Aorta (tissue), 5 donors: Measurements from ENCODE around the gene CTNNA2. TPM values are rescaled to one million over a fixed set of nuclear protein-coding genes. Genes with fewer than 3 reads are reported as not detected.
A peak's percentile ranks its signal among the peaks of the same experiment; 100 is the strongest.

Experiments used
- ATAC-seq: fragments of 200-7000 bp; cut with Tn5 transposase; one replicate; pipeline ENCODE4 v1.9.1; 2022; ENCODE audit warnings: moderate library complexity; ENCODE audit not compliant: low FRiP score
- DNase-seq, 2 donors: peaks; one replicate each; pipeline ENCODE4 v3.0.0-alpha.2; 2020
- H3K27ac ChIP-seq, 2 donors: one replicate each; pipeline ENCODE4 v1.5.1; 2013; ENCODE audit warnings: low read length in 2 of 2, mild to moderate bottlenecking in 2 of 2, moderate library complexity in 2 of 2, control low read depth in 1 of 2, inconsistent platforms in 1 of 2, low read depth in 1 of 2
- H3K27me3 ChIP-seq, 2 donors: one replicate each; pipeline ENCODE4 v1.6.1; 2013; ENCODE audit warnings: control low read depth in 1 of 2, low read length in 1 of 2, mild to moderate bottlenecking in 1 of 2, moderate library complexity in 1 of 2; ENCODE audit not compliant: insufficient read depth in 2 of 2, control insufficient read depth in 1 of 2
- H3K36me3 ChIP-seq, 2 donors: one replicate each; pipeline ENCODE4 v1.6.1; 2013; ENCODE audit warnings: control low read depth in 1 of 2, low read length in 1 of 2, mild to moderate bottlenecking in 1 of 2; ENCODE audit not compliant: insufficient read depth in 2 of 2, control insufficient read depth in 1 of 2
- H3K4me1 ChIP-seq, 2 donors: one replicate each; pipeline ENCODE4 v1.6.1; 2013; ENCODE audit warnings: low read length in 2 of 2, control low read depth in 1 of 2, mild to moderate bottlenecking in 1 of 2, moderate library complexity in 1 of 2; ENCODE audit not compliant: insufficient read depth in 2 of 2, control insufficient read depth in 1 of 2
- H3K4me3 ChIP-seq, 2 donors: one replicate each; pipeline ENCODE4 v1.5.1; 2013; ENCODE audit warnings: low read length in 2 of 2, control low read depth in 1 of 2, mild to moderate bottlenecking in 1 of 2
- H3K9me3 ChIP-seq: one replicate; pipeline ENCODE4 v1.6.1; 2013; ENCODE audit warnings: mild to moderate bottlenecking, low read length; ENCODE audit not compliant: control insufficient read depth
- WGBS, 2 donors: extraction: QIAGEN DNeasy Blood & Tissue Kit; methylation state at CpG; one replicate each; pipeline ENCODE4 v1.1.7; 2013; 5-methylcytosine and 5-hydroxymethylcytosine counted together
- intact Hi-C, 2 donors: fragments of 100-400 bp; cut with DNase I; formaldehyde crosslinking; loops; one replicate each; pipeline versions ENCODE4 v1.14.2 to v1.15.0; 2022
- polyA plus RNA-seq, 2 donors: library from polyadenylated mRNA; stranded (reverse); fragments of 200-250 nt; gene quantifications; one replicate each; pipeline ENCODE4 v1.2.3, GENCODE V29; 2013
- total RNA-seq, 2 donors: library from RNA; stranded (reverse); fragmentation: NEBNext Ultra II Directional; extraction: Animal tissue kit (Norgen Biotek cat#: 25700); gene quantifications; one replicate each; pipeline ENCODE4 v1.2.1, GENCODE V29; 2021
- donor health status: healthy with polysubstance abuse.
- donor health status: Bipolar disorder and iron deficiency.
- donor health status: DM: no; HTN: no; CAD: no.
- donor health status: DM: no; HTN: no; CAD: no.
- donor health status: DM: yes; HTN: yes; CAD: no.

CTNNA2 gene
- total and polyA plus RNA-seq, 4 donors = 0.05 to 0.12 TPM; not detected in 2

DNA sequence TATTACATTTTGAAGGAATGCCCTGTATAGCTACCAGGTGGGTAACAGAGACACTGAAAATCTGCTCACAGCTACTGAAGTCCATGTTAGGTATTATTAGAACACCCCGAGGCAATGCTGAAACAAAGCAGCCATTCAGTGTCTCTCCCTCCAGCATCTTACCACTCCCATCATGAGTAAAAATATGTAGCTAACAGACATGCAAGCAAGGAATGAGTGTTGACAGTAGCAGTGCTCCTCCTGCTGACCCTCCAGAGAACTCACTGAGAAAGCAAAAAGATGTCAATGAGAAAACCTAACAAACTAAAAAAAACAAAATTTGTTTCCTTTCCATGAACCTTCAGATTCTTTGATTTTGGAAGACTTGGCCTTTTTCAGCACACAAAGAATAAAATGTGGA, 397.8 kb downstream of the CTNNA2 start:
- DNase-seq (no peak), ATAC-seq (no peak)
- H3K27ac ChIP-seq = no peak overlapping the region
- no peak overlapping the region for H3K4me3 ChIP-seq
- H3K27me3 ChIP-seq = no peaks in the 10 kb centered on the region
- intact Hi-C loops = no loop called here
- H3K9me3 ChIP-seq = no peaks in the 10 kb centered on the region
- H3K36me3 ChIP-seq = no peaks in the 10 kb centered on the region
- no peaks in the 10 kb centered on the region for H3K4me1 ChIP-seq
- 16 to 20% methylated on average over 1 of the region's 1 CpG for WGBS, 2 donors

DNA sequence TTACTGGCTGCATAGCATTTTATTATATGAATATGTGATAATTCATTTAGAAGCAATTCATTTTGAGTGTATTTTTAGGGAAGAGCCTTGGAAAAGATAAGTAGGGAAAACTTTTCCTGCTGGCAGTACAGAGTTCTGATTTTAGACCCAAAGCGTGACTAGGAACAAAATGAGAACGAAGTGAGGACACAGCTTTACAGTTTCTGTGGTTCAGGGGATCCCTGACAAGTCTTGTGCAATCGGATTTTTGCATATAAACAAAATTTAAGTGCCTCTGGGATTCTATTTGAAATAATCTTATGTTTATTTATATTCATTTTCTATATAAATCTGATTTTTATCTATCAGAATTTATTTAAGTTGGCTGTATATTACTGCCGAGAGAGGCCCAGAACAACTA, 402.6 kb downstream of the CTNNA2 start:
- ATAC-seq (no peak), DNase-seq (no peak)
- Histone ChIP-seq H3K27ac (no peak overlapping the region), H3K36me3 (no peaks in the 10 kb centered on the region), H3K9me3 (peaks cover 1% of the 10 kb centered on the region), H3K4me3 (no peak overlapping the region), H3K4me1 (no peaks in the 10 kb centered on the region), H3K27me3 (no peaks in the 10 kb centered on the region)
- 38 to 43% methylated on average over 4 of the region's 4 CpGs for WGBS, 2 donors
- intact Hi-C loops = no loop called here

DNA sequence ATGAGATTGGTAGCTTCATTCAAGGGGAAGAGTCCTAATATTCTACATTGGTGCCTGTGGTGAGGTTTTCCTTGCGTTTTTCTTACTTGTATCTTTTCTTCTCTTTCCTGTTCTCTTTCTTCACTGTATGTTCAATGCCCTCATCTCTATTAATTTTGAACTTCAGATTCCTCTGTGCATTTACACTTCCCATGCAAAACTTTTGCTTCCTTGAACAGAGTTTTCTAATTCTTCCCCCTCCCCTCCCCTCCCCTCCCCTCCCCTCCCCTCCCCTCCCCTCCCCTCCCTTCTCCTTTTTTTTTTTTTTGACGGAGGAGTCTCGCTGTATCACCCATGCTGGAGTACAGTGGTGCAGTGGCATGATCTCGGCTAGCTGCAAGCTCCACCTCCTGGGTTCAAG, 403.4 kb downstream of the CTNNA2 start:
- WGBS, 2 donors = 66 to 81% methylated on average over 2 to 4 of the region's 4 CpGs

DNA sequence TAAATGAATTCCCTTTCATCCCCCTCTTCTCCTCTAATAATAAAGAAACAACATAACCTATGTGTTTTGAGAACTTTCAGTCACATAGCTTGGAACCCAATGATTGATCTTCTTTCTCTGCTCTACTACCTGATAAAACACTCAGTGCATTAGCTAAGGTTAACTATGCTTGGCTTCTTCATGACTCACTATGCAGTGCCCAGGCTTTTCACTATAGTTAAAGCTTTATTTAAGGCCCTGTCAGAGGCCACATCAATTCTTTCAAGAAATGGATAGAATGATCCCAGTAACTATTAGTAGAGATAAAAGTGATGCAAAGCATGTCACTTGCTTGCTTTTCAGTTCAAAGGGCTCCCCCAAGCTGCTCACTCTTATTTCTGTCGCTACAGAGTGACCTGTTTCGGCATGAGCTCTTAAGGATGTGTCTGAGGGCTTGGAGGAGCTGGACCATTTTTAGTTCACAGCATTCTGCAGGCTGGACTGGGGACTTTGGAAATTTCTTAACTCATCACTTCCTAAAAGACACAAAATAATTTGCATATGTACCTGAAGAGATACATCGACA, 407.7 kb downstream of the CTNNA2 start:
- H3K27me3 ChIP-seq = no peaks in the 10 kb centered on the region
- peaks cover 1% of the 10 kb centered on the region for H3K9me3 ChIP-seq
- 54 to 55% methylated on average over 3 of the region's 3 CpGs for WGBS, 2 donors
- no peak overlapping the region for H3K27ac ChIP-seq
- DNase-seq (no peak), ATAC-seq (no peak)
- H3K4me1 ChIP-seq = no peaks in the 10 kb centered on the region
- no peak overlapping the region for H3K4me3 ChIP-seq
- intact Hi-C loops = no loop called here
- no peaks in the 10 kb centered on the region for H3K36me3 ChIP-seq

More for the DNA sequence above, 403.4 kb downstream of the CTNNA2 start:
- Histone ChIP-seq H3K9me3 (peaks cover 1% of the 10 kb centered on the region), H3K4me3 (no peak overlapping the region), H3K36me3 (no peaks in the 10 kb centered on the region), H3K27me3 (no peaks in the 10 kb centered on the region), H3K4me1 (no peaks in the 10 kb centered on the region), H3K27ac (no peak overlapping the region)
- intact Hi-C loops = no loop called here
- DNase-seq = no peak
- ATAC-seq = no peak

DNA sequence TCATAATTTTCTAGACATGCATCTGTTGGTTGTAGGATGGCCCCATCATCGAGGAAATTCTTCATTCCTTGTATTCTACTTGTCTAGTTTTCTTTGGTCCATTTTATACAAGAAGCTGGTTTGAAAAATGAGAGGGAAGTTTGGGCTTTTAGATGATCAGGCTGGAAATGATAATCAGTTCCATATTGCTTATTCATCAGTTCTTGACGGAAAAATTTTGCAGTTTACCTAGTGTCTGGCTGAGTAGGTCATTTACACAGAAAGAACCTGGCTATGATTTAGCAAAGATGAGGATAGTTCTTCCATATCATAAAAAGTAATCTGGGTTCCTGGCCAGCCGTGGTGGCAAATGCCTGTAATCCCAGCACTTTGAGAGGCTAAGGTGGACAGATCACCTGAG, 416.8 kb downstream of the CTNNA2 start:
- Histone ChIP-seq H3K27me3 (no peaks in the 10 kb centered on the region), H3K9me3 (no peaks in the 10 kb centered on the region), H3K27ac (no peak overlapping the region), H3K4me3 (no peak overlapping the region), H3K36me3 (no peaks in the 10 kb centered on the region), H3K4me1 (no peaks in the 10 kb centered on the region)
- no peak for ATAC-seq
- intact Hi-C loops = no loop called here
- no peak for DNase-seq
- WGBS, 2 donors = 67 to 84% methylated on average over 3 of the region's 3 CpGs

DNA sequence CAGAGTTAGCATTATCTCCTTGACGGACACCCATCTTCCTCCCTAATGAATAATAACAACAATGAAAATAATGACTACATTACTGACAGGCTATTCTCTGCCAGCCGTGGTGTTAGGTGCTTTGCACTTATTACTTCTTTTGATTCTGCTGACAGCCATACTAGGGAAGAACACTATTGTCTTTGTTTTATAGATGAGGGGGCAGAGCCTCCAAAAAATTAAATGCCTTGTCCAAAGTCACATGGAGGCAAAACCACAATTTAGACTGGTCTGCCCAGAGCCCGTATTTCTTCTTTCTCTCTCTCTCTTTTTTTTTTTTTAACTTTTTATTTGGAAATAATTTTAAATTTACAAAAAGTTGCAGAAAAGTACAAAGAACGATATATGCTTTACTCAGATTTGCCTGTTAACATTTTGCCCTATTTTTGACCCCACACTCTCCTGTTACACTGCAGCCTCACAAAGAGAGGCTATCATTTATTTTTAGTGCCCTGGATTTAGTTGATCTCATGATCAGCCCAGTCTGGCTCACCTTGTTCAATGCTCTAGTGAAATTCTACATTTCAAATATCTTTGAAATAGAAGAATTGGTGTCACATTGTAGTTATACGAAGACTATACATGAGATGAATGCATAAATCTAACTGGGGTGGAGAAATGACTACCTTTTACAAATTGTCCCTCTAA, 422.3 kb downstream of the CTNNA2 start:
- ATAC-seq (no peak), DNase-seq (no peak)
- Histone ChIP-seq H3K27ac (no peak overlapping the region), H3K27me3 (no peaks in the 10 kb centered on the region), H3K4me1 (no peaks in the 10 kb centered on the region), H3K9me3 (no peaks in the 10 kb centered on the region), H3K4me3 (no peak overlapping the region), H3K36me3 (no peaks in the 10 kb centered on the region)
- WGBS, 2 donors = 35 to 36% methylated on average over 5 of the region's 5 CpGs
- intact Hi-C loops = no loop called here

DNA sequence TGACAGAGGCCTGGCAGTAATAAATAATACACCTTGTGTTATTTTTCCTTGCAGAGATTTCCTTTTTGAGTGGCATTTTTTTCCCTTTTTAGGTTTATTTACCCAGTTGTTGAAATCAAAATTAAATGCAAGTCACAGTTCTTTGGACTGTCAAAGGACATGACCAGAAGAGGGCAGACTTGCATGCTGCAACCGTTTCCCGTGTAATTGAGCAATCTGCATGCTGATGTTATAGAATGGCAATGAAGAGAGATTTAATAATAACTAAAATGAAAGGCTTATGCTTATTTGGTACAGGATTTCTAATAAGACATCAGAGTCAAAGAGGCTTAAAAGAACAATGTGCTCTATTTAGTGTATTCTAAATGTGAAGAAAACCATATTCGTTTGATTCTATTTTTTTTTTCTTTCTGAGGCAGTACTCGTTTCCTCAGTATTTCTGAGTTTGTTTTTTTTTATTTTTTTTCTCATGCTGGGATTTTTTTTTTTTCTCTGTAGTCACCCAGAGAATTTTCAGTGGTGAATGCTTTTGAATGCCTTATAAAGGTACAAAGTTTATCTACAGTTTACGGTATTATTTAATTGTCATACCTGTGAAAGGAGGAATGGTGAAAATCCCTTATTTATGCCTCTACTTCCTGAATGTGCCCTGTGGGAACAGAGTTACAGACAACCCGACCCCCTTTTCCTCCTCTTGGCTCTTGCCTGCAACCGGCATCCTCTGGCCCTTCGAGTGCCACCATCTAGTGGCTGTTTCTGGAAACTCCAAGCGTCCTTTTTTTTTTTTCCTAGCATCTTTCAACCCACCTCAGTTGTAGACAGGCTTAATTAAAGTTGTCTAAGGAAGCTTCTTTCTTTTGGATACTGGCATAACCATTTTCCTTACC, 423.2 kb downstream of the CTNNA2 start:
- Histone ChIP-seq H3K27ac (no peak overlapping the region), H3K4me3 (no peak overlapping the region), H3K27me3 (no peaks in the 10 kb centered on the region), H3K4me1 (no peaks in the 10 kb centered on the region), H3K36me3 (no peaks in the 10 kb centered on the region), H3K9me3 (peaks cover 2% of the 10 kb centered on the region)
- intact Hi-C loops = no loop called here
- DNase-seq (no peak), ATAC-seq (peak; percentile 44)
- WGBS, 2 donors = 2 to 3% methylated on average over 9 of the region's 9 CpGs

DNA sequence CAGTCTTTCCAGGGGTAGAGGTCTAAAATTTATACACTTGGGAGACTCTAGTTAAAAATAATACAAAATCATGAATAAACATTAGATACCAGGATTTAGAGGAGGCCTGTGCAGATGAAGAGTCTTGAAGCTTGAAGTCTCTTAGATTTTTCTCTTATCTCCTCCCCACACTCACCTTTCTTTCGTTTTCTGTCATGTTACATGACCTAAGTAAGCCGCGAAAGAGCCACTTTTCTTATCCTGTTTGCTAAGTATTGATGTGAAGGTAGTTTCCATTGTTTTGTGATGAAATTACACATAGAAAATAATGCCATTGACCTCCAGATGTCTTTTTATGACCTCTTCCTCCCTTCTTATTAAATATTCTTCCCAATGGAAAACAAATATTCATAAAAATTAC, 423.9 kb downstream of the CTNNA2 start:
- intact Hi-C loops = no loop called here

More for the DNA sequence above, 423.9 kb downstream of the CTNNA2 start:
- Histone ChIP-seq H3K27me3 (no peaks in the 10 kb centered on the region), H3K4me1 (no peaks in the 10 kb centered on the region), H3K9me3 (peaks cover 2% of the 10 kb centered on the region), H3K4me3 (no peak overlapping the region), H3K27ac (no peak overlapping the region), H3K36me3 (no peaks in the 10 kb centered on the region)
- DNase-seq (no peak), ATAC-seq (no peak)
- WGBS, 2 donors = 92 to 95% methylated on average over 3 of the region's 3 CpGs
